Measurements from ENCODE around the gene ARHGAP26.

- TF ChIP-seq, protein P1, sequence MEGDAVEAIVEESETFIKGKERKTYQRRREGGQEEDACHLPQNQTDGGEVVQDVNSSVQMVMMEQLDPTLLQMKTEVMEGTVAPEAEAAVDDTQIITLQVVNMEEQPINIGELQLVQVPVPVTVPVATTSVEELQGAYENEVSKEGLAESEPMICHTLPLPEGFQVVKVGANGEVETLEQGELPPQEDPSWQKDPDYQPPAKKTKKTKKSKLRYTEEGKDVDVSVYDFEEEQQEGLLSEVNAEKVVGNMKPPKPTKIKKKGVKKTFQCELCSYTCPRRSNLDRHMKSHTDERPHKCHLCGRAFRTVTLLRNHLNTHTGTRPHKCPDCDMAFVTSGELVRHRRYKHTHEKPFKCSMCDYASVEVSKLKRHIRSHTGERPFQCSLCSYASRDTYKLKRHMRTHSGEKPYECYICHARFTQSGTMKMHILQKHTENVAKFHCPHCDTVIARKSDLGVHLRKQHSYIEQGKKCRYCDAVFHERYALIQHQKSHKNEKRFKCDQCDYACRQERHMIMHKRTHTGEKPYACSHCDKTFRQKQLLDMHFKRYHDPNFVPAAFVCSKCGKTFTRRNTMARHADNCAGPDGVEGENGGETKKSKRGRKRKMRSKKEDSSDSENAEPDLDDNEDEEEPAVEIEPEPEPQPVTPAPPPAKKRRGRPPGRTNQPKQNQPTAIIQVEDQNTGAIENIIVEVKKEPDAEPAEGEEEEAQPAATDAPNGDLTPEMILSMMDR (IDR thresholded peaks at IDR 0.05), result no peak
- TF ChIP-seq POLR2A (IDR thresholded peaks at IDR 0.05), result no peak
Measured at GRCh38 chr5:143166661-143167420, 396.7 kb downstream of the ARHGAP26 start.
